ENCODE data around the gene ZBTB7B.
"Not testable (repeated sequence)": the region's sequence is repeated elsewhere in the genome, so short reads cannot be mapped to it uniquely, and the experiment has no call there.

The ZBTB7B gene

DNA sequence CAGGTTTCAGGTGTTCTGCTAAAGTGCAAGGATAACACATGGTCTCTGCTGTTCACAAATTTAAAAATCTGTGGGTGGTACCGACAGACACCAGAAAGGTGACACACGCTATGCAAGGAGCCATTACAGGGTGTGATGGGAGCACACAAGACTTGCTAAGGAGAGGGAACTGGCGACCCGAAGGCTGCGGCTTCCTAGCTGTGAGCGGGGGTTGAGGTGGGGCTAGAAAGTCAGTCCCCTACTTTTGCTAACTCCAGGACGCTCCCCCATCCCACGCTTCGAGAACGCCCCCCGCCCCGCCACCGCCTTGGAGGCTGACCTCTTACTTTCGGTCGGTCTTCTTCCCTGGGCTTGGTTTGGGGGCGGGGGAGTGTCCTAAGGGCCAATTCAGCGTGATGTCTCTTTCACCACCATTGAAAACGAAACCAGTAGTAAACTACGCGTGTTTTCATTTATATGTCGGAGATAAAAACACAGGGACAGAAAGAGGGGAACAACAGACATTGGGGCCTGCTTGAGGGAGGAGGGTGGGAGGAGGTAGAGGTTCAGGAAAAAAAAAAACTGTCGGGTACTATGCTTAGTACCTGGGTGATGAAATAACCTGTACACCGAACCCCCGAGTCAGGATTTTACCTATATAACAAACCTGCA lies 27.1 kb upstream of the ZBTB7B start:
- CTCF ChIA-PET: interaction anchor here (1.2 to 20.2 kb wide), 4 partner anchors 11 to 109 kb away, joined by 3 to 320 read pairs (median 5); partner anchors contain the start of genes ADAM15, LENEP and ZBTB7B
- WGBS (ENCODE audit: insufficient coverage): 0% methylated on average over 19 of the region's 24 CpGs
- peak; percentile 59 to 78 (median 74) for DNase-seq
- peaks cover 0 to 12% (median 4%) of the 10 kb centered on the region in 4 experiments for H3K36me3 ChIP-seq (ENCODE audit: control insufficient read depth in 4 of 4, insufficient read depth in 4 of 4, low read length in 3 of 4)
- H3K4me3 ChIP-seq (ENCODE audit: control insufficient read depth in 1 of 7, extremely low read depth in 1 of 7, insufficient read depth in 4 of 7, low read depth in 2 of 7, low read length in 6 of 7): peak overlapping the region; percentile 49 to 97 (median 89)
- H3K4me1 ChIP-seq (ENCODE audit: control extremely low read depth in 1 of 4, control insufficient read depth in 4 of 4, insufficient read depth in 4 of 4, low read length in 3 of 4): peaks cover 32 to 64% (median 61%) of the 10 kb centered on the region in 4 experiments
- H3K27ac ChIP-seq (ENCODE audit: insufficient read depth in 1 of 2, low read depth in 1 of 2, low read length in 2 of 2, poor library complexity in 1 of 2, severe bottlenecking in 2 of 2): peak overlapping the region; percentile 91 to 98
- H3K27me3 ChIP-seq (replicated peaks in 2 of 5; ENCODE audit: control insufficient read depth in 4 of 5, insufficient read depth in 5 of 5, low read length in 4 of 5): no peaks in the 10 kb centered on the region
- POLR2A ChIA-PET: no interaction called here
- no peaks in the 10 kb centered on the region for H3K9me3 ChIP-seq (ENCODE audit: control extremely low read depth in 1 of 5, control insufficient read depth in 4 of 5, insufficient read depth in 2 of 5, low read depth in 1 of 5, low read length in 4 of 5)

DNA sequence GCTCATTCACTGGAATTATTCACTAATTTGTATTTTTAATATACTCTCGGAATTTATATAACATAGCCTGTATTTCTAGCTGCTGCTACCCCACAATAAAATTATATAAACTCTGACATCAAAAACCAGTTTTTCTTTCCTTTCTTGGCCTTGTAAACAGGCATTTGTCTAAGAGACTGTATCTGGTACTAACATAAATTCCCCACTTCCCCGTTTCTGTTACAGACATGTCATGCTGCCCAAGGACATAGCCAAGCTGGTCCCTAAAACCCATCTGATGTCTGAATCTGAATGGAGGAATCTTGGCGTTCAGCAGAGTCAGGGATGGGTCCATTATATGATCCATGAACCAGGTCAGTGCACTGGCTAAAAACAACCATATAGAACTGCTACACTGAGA lies 24.8 kb upstream of the ZBTB7B start:
- DNase-seq: peak in 1 of 3 donors; percentile 34
- Histone ChIP-seq H3K27ac (ENCODE audit: insufficient read depth in 1 of 2, low read depth in 1 of 2, low read length in 2 of 2, poor library complexity in 1 of 2, severe bottlenecking in 2 of 2) (peak overlapping the region; percentile 11 to 98), H3K36me3 (ENCODE audit: control insufficient read depth in 4 of 4, insufficient read depth in 4 of 4, low read length in 3 of 4) (peaks cover 0 to 16% (median 4%) of the 10 kb centered on the region in 4 experiments), H3K4me3 (ENCODE audit: control insufficient read depth in 1 of 7, extremely low read depth in 1 of 7, insufficient read depth in 4 of 7, low read depth in 2 of 7, low read length in 6 of 7) (peak overlapping the region in 3 of 7 experiments; percentile 21 to 45 (median 26)), H3K4me1 (ENCODE audit: control extremely low read depth in 1 of 4, control insufficient read depth in 4 of 4, insufficient read depth in 4 of 4, low read length in 3 of 4) (peaks cover 38 to 54% (median 53%) of the 10 kb centered on the region in 4 experiments)
- not testable (repeated sequence) for H3K9me3 ChIP-seq (ENCODE audit: control extremely low read depth in 1 of 5, control insufficient read depth in 4 of 5, insufficient read depth in 2 of 5, low read depth in 1 of 5, low read length in 4 of 5); H3K27me3 ChIP-seq (replicated peaks in 2 of 5; ENCODE audit: control insufficient read depth in 4 of 5, insufficient read depth in 5 of 5, low read length in 4 of 5)
- POLR2A ChIA-PET: interaction anchor here (0.6 kb wide), 1 partner anchor 34 kb away, joined by 3 read pairs; no protein-coding TSS in a partner anchor
- WGBS (ENCODE audit: insufficient coverage): 40% methylated on average over 1 of the region's 3 CpGs
- CTCF ChIA-PET: interaction anchor here (1.1 to 20.2 kb wide), 4 partner anchors 10 to 82 kb away, joined by 4 to 320 read pairs (median 14); partner anchors contain the start of genes LENEP, PBXIP1 and ZBTB7B

DNA sequence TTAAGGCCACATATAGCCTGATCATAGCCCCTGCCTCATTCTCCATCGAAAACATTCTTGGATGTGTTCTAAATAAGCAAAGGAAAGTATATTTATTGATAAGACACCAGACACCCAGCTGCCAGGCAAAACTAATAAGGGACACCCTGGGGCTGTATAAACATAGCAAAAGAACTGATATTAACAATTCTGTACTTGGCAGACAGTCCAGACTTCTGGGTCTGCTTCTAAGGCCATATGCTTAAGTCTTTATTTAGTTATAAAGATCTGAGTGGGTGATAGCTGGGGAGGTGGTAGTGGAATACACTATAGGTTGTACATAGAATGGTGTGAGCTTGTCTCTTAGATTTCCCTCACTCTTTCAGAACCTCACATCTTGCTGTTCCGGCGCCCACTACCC lies 24.2 kb upstream of the ZBTB7B start:
- no peak for DNase-seq
- ChIA-PET CTCF (interaction anchor here (1.0 to 20.2 kb wide), 7 partner anchors 9 to 82 kb away, joined by 3 to 320 read pairs (median 6); partner anchors contain the start of genes LENEP, PBXIP1 and ZBTB7B), POLR2A (no interaction called here)
- no peaks in the 10 kb centered on the region for H3K27me3 ChIP-seq (replicated peaks in 2 of 5; ENCODE audit: control insufficient read depth in 4 of 5, insufficient read depth in 5 of 5, low read length in 4 of 5)
- H3K27ac ChIP-seq (ENCODE audit: insufficient read depth in 1 of 2, low read depth in 1 of 2, low read length in 2 of 2, poor library complexity in 1 of 2, severe bottlenecking in 2 of 2): peak overlapping the region; percentile 11 to 98
- H3K4me3 ChIP-seq (ENCODE audit: control insufficient read depth in 1 of 7, extremely low read depth in 1 of 7, insufficient read depth in 4 of 7, low read depth in 2 of 7, low read length in 6 of 7): peak overlapping the region in 1 of 7 experiments; percentile 26
- whole genome bisulfite sequencing (ENCODE audit: insufficient coverage): no CpG with 5 or more reads among the region's 3 CpGs
- peaks cover 0 to 16% (median 4%) of the 10 kb centered on the region in 4 experiments for H3K36me3 ChIP-seq (ENCODE audit: control insufficient read depth in 4 of 4, insufficient read depth in 4 of 4, low read length in 3 of 4)
- peaks cover 38 to 50% (median 49%) of the 10 kb centered on the region in 4 experiments for H3K4me1 ChIP-seq (ENCODE audit: control extremely low read depth in 1 of 4, control insufficient read depth in 4 of 4, insufficient read depth in 4 of 4, low read length in 3 of 4)
- H3K9me3 ChIP-seq (ENCODE audit: control extremely low read depth in 1 of 5, control insufficient read depth in 4 of 5, insufficient read depth in 2 of 5, low read depth in 1 of 5, low read length in 4 of 5): no peaks in the 10 kb centered on the region

DNA sequence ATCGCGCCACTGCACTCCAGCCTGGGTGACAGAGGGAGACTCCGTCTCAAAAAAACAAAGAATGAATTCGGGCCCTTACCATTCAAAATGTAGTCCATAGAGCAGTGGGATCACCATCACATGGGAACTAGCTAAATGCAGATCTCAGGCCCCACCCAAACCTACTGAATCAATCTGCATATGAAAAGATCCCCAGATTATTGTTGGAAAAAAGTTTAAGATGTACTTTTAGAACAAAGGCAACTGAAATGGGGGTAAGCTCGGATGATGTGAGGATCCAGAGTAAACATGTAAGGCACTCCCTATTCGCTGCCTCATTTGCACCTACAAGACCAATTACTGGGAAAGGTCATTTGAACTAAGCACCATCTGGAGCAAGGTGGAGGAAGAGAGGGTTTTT lies 20.3 kb upstream of the ZBTB7B start:
- 65% methylated on average over 3 of the region's 6 CpGs for WGBS (ENCODE audit: insufficient coverage)
- no peak for DNase-seq
- Histone ChIP-seq H3K9me3 (ENCODE audit: control extremely low read depth in 1 of 5, control insufficient read depth in 4 of 5, insufficient read depth in 2 of 5, low read depth in 1 of 5, low read length in 4 of 5) (no peaks in the 10 kb centered on the region), H3K27ac (ENCODE audit: insufficient read depth in 1 of 2, low read depth in 1 of 2, low read length in 2 of 2, poor library complexity in 1 of 2, severe bottlenecking in 2 of 2) (peak overlapping the region in 1 of 2 experiments; percentile 57), H3K4me3 (ENCODE audit: control insufficient read depth in 1 of 7, extremely low read depth in 1 of 7, insufficient read depth in 4 of 7, low read depth in 2 of 7, low read length in 6 of 7) (peak overlapping the region in 6 of 7 experiments; percentile 76 to 99 (median 81)), H3K27me3 (replicated peaks in 2 of 5; ENCODE audit: control insufficient read depth in 4 of 5, insufficient read depth in 5 of 5, low read length in 4 of 5) (no peaks in the 10 kb centered on the region), H3K4me1 (ENCODE audit: control extremely low read depth in 1 of 4, control insufficient read depth in 4 of 4, insufficient read depth in 4 of 4, low read length in 3 of 4) (peaks cover 20 to 35% (median 35%) of the 10 kb centered on the region in 4 experiments), H3K36me3 (ENCODE audit: control insufficient read depth in 4 of 4, insufficient read depth in 4 of 4, low read length in 3 of 4) (peaks cover 0 to 19% (median 5%) of the 10 kb centered on the region in 4 experiments)
- ChIA-PET CTCF (interaction anchor here (1.1 to 20.2 kb wide), 5 partner anchors 9 to 77 kb away, joined by 3 to 320 read pairs (median 9); partner anchors contain the start of genes CKS1B, LENEP and ZBTB7B), POLR2A (interaction anchor here (1.0 kb wide), 1 partner anchor 9 kb away, joined by 4 read pairs; no protein-coding TSS in a partner anchor)

DNA sequence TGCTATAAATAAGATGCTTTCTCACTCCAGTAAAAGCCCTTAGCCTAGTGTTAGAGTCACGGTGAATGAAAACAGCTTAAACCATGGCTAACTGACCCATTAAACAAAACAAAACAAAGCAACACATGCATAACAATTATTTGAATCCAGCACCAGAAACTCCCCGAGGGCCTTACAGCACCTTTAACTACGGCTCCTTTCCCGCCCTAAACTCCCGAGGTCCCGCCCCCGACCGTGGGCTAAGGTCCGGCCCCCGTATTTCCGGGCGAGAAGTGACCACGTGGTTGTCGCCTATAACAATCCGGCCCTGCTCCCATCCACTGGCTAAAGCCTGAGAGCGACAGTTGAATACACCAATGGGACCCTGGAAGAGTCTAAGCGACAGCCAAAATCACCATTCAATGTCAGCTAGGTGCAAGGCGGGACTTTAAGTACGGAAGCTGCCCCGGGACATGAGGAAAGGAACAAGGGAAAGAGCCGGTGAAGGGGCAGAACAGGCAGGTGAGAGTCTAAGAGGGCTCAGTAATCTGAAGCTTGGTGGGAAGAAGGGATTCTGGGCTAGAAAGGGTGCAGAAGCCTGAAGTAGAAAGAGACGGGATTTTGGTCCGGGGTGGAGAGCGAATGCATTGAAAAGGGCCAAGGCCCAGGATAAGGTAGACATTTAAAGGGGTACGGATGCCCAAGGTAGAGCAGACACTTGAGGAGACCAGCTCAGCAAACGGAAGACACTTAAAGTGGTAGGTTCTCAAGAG lies 19.5 kb upstream of the ZBTB7B start, which contains the start of gene FLAD1:
FLAD1 (plus strand) TSS at position 448 of the 752 bp plus-strand sequence. CDS start 351 bp downstream, outside the sequence.
- ChIA-PET CTCF (interaction anchor here (1.0 to 20.2 kb wide), 6 partner anchors 9 to 75 kb away, joined by 3 to 320 read pairs (median 6); partner anchors contain the start of genes CKS1B, LENEP, PBXIP1 and PMVK), POLR2A (interaction anchor here (0.6 to 1.0 kb wide), 3 partner anchors 9 to 12 kb away, joined by 3 to 4 read pairs (median 3); partner anchors contain the start of gene SHC1)
- H3K27ac ChIP-seq (ENCODE audit: insufficient read depth in 1 of 2, low read depth in 1 of 2, low read length in 2 of 2, poor library complexity in 1 of 2, severe bottlenecking in 2 of 2): peak within 1 kb of the TSS; percentile 76 to 83
- 1% methylated on average over 26 of the region's 26 CpGs for WGBS (ENCODE audit: insufficient coverage)
- no peaks in the 10 kb centered on the region for H3K9me3 ChIP-seq (ENCODE audit: control extremely low read depth in 1 of 5, control insufficient read depth in 4 of 5, insufficient read depth in 2 of 5, low read depth in 1 of 5, low read length in 4 of 5)
- no peaks in the 10 kb centered on the region for H3K27me3 ChIP-seq (replicated peaks in 2 of 5; ENCODE audit: control insufficient read depth in 4 of 5, insufficient read depth in 5 of 5, low read length in 4 of 5)
- DNase-seq: peak; percentile 99 to 100 (median 99)
- peaks cover 3 to 25% (median 11%) of the 10 kb centered on the region in 4 experiments for H3K36me3 ChIP-seq (ENCODE audit: control insufficient read depth in 4 of 4, insufficient read depth in 4 of 4, low read length in 3 of 4)
- peaks cover 13 to 28% (median 28%) of the 10 kb centered on the region in 4 experiments for H3K4me1 ChIP-seq (ENCODE audit: control extremely low read depth in 1 of 4, control insufficient read depth in 4 of 4, insufficient read depth in 4 of 4, low read length in 3 of 4)
- peak within 1 kb of the TSS; percentile 70 to 99 (median 81) for H3K4me3 ChIP-seq (ENCODE audit: control insufficient read depth in 1 of 7, extremely low read depth in 1 of 7, insufficient read depth in 4 of 7, low read depth in 2 of 7, low read length in 6 of 7)

DNA sequence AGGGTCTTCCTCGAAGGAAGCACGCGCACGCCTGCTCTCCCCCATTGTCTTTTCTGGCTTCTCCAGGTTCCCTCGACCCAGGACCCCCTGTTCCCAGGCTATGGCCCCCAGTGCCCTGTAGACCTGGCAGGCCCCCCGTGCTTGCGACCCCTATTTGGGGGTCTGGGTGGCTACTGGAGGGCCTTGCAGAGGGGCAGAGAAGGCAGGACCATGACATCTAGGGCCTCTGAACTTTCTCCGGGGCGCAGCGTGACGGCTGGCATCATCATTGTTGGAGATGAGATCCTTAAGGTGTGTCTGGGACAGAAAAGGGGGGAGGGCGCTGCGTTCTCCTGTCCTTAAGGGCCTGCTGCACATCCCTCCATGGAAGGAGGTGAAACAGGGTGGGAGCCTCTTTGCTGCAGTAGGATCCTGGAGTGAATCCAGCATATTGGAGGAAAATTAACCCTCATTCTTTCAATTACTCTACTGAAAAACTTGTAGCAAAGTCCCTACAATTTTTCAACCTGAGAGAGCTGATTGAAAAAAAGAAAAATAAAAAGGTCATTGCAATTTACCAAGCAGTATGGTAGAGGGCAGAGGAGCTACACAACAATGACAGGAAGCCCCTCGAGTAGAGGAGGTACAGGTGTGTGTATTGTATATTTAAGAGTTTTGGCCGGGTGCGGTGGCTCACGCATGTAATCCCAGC lies 18.7 kb upstream of the ZBTB7B start:
- H3K4me3 ChIP-seq (ENCODE audit: control insufficient read depth in 1 of 7, extremely low read depth in 1 of 7, insufficient read depth in 4 of 7, low read depth in 2 of 7, low read length in 6 of 7): peak overlapping the region in 6 of 7 experiments; percentile 76 to 99 (median 81)
- CTCF ChIA-PET: interaction anchor here (1.0 to 20.2 kb wide), 6 partner anchors 10 to 47 kb away, joined by 3 to 320 read pairs (median 7); partner anchors contain the start of genes CKS1B, LENEP, PBXIP1 and PMVK
- DNase-seq: no peak
- peaks cover 9 to 24% (median 23%) of the 10 kb centered on the region in 4 experiments for H3K4me1 ChIP-seq (ENCODE audit: control extremely low read depth in 1 of 4, control insufficient read depth in 4 of 4, insufficient read depth in 4 of 4, low read length in 3 of 4)
- H3K36me3 ChIP-seq (ENCODE audit: control insufficient read depth in 4 of 4, insufficient read depth in 4 of 4, low read length in 3 of 4): peaks cover 3 to 29% (median 20%) of the 10 kb centered on the region in 4 experiments
- peak overlapping the region; percentile 76 to 83 for H3K27ac ChIP-seq (ENCODE audit: insufficient read depth in 1 of 2, low read depth in 1 of 2, low read length in 2 of 2, poor library complexity in 1 of 2, severe bottlenecking in 2 of 2)
- H3K9me3 ChIP-seq (ENCODE audit: control extremely low read depth in 1 of 5, control insufficient read depth in 4 of 5, insufficient read depth in 2 of 5, low read depth in 1 of 5, low read length in 4 of 5): no peaks in the 10 kb centered on the region
- 16% methylated on average over 8 of the region's 17 CpGs for WGBS (ENCODE audit: insufficient coverage)
- H3K27me3 ChIP-seq (replicated peaks in 2 of 5; ENCODE audit: control insufficient read depth in 4 of 5, insufficient read depth in 5 of 5, low read length in 4 of 5): no peaks in the 10 kb centered on the region
- POLR2A ChIA-PET: interaction anchor here (0.6 to 1.0 kb wide), 3 partner anchors 10 to 541 kb away, joined by 3 to 4 read pairs (median 3); partner anchors contain the start of gene SHC1

Data from common myeloid progenitor, CD34-positive (primary cell).